Stimulated activated naive CD8-positive, alpha-beta T cell treated with anti-CD3 and anti-CD28 coated beads, Interleukin-15, Interleukin-2, amounts not matched to agents 100 ng/mL and 50 ng/mL, for 24 hours (primary cell): ENCODE measurements around the gene RIPK4.

ENCODE experiments used
- H3K27ac Mint-ChIP-seq: one replicate; pipeline ENCODE4 v1.8.0; 2021; ENCODE audit warnings: mild to moderate bottlenecking, mixed read lengths
- H3K27me3 Mint-ChIP-seq: one replicate; pipeline ENCODE4 v1.8.0; 2021; ENCODE audit warnings: mixed read lengths
- H3K36me3 Mint-ChIP-seq: one replicate; pipeline ENCODE4 v1.8.0; 2021; ENCODE audit warnings: low read depth, mixed read lengths
- H3K4me1 Mint-ChIP-seq: one replicate; pipeline ENCODE4 v1.8.0; 2021; ENCODE audit warnings: low read depth, mixed read lengths
- H3K4me3 Mint-ChIP-seq: one replicate; pipeline ENCODE4 v1.8.0; 2021; ENCODE audit warnings: mild to moderate bottlenecking, mixed read lengths
- H3K9me3 Mint-ChIP-seq: one replicate; pipeline ENCODE4 v1.8.0; 2021; ENCODE audit warnings: mixed read lengths

Gene RIPK4

GRCh38 chr21:41759214-41759840 is 7.5 kb downstream of the RIPK4 start:
- H3K27ac Mint-ChIP-seq: no peak overlapping the region
- no peak overlapping the region for H3K4me3 Mint-ChIP-seq
- peaks cover 41% of the 10 kb centered on the region for H3K27me3 Mint-ChIP-seq
- H3K36me3 Mint-ChIP-seq: no peaks in the 10 kb centered on the region
- peaks cover 9% of the 10 kb centered on the region for H3K4me1 Mint-ChIP-seq
- H3K9me3 Mint-ChIP-seq: no peaks in the 10 kb centered on the region

- Mint-ChIP-seq H3K4me3 (no peak overlapping the region), H3K27ac (no peak overlapping the region), H3K27me3 (peaks cover 36% of the 10 kb centered on the region), H3K9me3 (no peaks in the 10 kb centered on the region), H3K36me3 (no peaks in the 10 kb centered on the region), H3K4me1 (peaks cover 9% of the 10 kb centered on the region)
These were observed 8.3 kb downstream of the RIPK4 start for GRCh38 chr21:41758550-41758949.

- Mint-ChIP-seq H3K4me3 (no peak overlapping the region), H3K36me3 (no peaks in the 10 kb centered on the region), H3K9me3 (no peaks in the 10 kb centered on the region), H3K27me3 (peaks cover 13% of the 10 kb centered on the region), H3K27ac (no peak overlapping the region), H3K4me1 (peaks cover 3% of the 10 kb centered on the region)
These were observed 10.7 kb downstream of the RIPK4 start for GRCh38 chr21:41755934-41756773.

GRCh38 chr21:41755258-41755933 is 11.5 kb downstream of the RIPK4 start:
- Mint-ChIP-seq H3K4me1 (no peaks in the 10 kb centered on the region), H3K4me3 (no peak overlapping the region), H3K27ac (no peak overlapping the region), H3K9me3 (no peaks in the 10 kb centered on the region), H3K36me3 (no peaks in the 10 kb centered on the region), H3K27me3 (peaks cover 6% of the 10 kb centered on the region)

GRCh38 chr21:41754479-41754891 is 12.4 kb downstream of the RIPK4 start:
- Mint-ChIP-seq H3K27ac (no peak overlapping the region), H3K36me3 (no peaks in the 10 kb centered on the region), H3K4me3 (no peak overlapping the region), H3K4me1 (no peaks in the 10 kb centered on the region), H3K9me3 (no peaks in the 10 kb centered on the region), H3K27me3 (no peaks in the 10 kb centered on the region)

GRCh38 chr21:41753006-41753898 is 13.6 kb downstream of the RIPK4 start:
- Mint-ChIP-seq H3K36me3 (no peaks in the 10 kb centered on the region), H3K27ac (no peak overlapping the region), H3K9me3 (no peaks in the 10 kb centered on the region), H3K4me3 (no peak overlapping the region), H3K27me3 (no peaks in the 10 kb centered on the region), H3K4me1 (no peaks in the 10 kb centered on the region)

- Mint-ChIP-seq H3K4me3 (no peak overlapping the region), H3K27me3 (no peaks in the 10 kb centered on the region), H3K4me1 (no peaks in the 10 kb centered on the region), H3K27ac (no peak overlapping the region), H3K36me3 (no peaks in the 10 kb centered on the region), H3K9me3 (no peaks in the 10 kb centered on the region)
These were observed 14.6 kb downstream of the RIPK4 start for GRCh38 chr21:41752231-41752681.

- Mint-ChIP-seq H3K9me3 (no peaks in the 10 kb centered on the region), H3K36me3 (no peaks in the 10 kb centered on the region), H3K4me1 (no peaks in the 10 kb centered on the region), H3K27ac (no peak overlapping the region), H3K4me3 (no peak overlapping the region), H3K27me3 (no peaks in the 10 kb centered on the region)
These were observed 15.2 kb downstream of the RIPK4 start for GRCh38 chr21:41751611-41752011.

- Mint-ChIP-seq H3K27ac (no peak overlapping the region), H3K4me3 (no peak overlapping the region), H3K36me3 (no peaks in the 10 kb centered on the region), H3K9me3 (no peaks in the 10 kb centered on the region), H3K27me3 (no peaks in the 10 kb centered on the region), H3K4me1 (no peaks in the 10 kb centered on the region)
These were observed 16.2 kb downstream of the RIPK4 start for GRCh38 chr21:41750532-41751151.

- Mint-ChIP-seq H3K9me3 (no peaks in the 10 kb centered on the region), H3K4me3 (no peak overlapping the region), H3K4me1 (no peaks in the 10 kb centered on the region), H3K27me3 (no peaks in the 10 kb centered on the region), H3K27ac (no peak overlapping the region), H3K36me3 (no peaks in the 10 kb centered on the region)
These were observed 16.8 kb downstream of the RIPK4 start for GRCh38 chr21:41750051-41750450.

GRCh38 chr21:41749286-41749685 is 17.6 kb downstream of the RIPK4 start:
- no peak overlapping the region for H3K4me3 Mint-ChIP-seq
- no peaks in the 10 kb centered on the region for H3K27me3 Mint-ChIP-seq
- H3K4me1 Mint-ChIP-seq: no peaks in the 10 kb centered on the region

GRCh38 chr21:41747943-41748738 is 18.7 kb downstream of the RIPK4 start:
- H3K27me3 Mint-ChIP-seq: no peaks in the 10 kb centered on the region
- no peaks in the 10 kb centered on the region for H3K9me3 Mint-ChIP-seq
- H3K36me3 Mint-ChIP-seq: no peaks in the 10 kb centered on the region
- H3K4me3 Mint-ChIP-seq: no peak overlapping the region
- no peak overlapping the region for H3K27ac Mint-ChIP-seq
- H3K4me1 Mint-ChIP-seq: no peaks in the 10 kb centered on the region

More at GRCh38 chr21:41749286-41749685, 17.6 kb downstream of the RIPK4 start:
- H3K36me3 Mint-ChIP-seq: no peaks in the 10 kb centered on the region
- no peak overlapping the region for H3K27ac Mint-ChIP-seq
- H3K9me3 Mint-ChIP-seq: no peaks in the 10 kb centered on the region

GRCh38 chr21:41746744-41747006 is 20.2 kb downstream of the RIPK4 start:
- Mint-ChIP-seq H3K4me1 (no peaks in the 10 kb centered on the region), H3K4me3 (no peak overlapping the region), H3K27me3 (no peaks in the 10 kb centered on the region), H3K9me3 (no peaks in the 10 kb centered on the region), H3K27ac (no peak overlapping the region), H3K36me3 (no peaks in the 10 kb centered on the region)
